Natural killer cell (primary cell): ENCODE data around the gene ENPP7. TPM values are rescaled to one million over a fixed set of nuclear protein-coding genes. Genes with fewer than 3 reads are reported as not detected.

Source experiments
- ATAC-seq, 3 donors: fragments of 150-1000 bp in 2 of 3; fragments of 200-7000 bp in 1 of 3; cut with Tn5 transposase; 1 replicate in 1 of 3; 2 replicates in 2 of 3; pipeline ENCODE4 v1.10.0; 2021; ENCODE audit warnings: mild to moderate bottlenecking in 2 of 3, moderate library complexity in 2 of 3
- DNase-seq, 2 donors: peaks; one replicate each; pipeline versions ENCODE4 v3.0.0 to v3.0.0-alpha.2; 2013 to 2021; ENCODE audit warnings: mixed read lengths in 1 of 2
- H3K27ac ChIP-seq: one replicate; pipeline ENCODE4 v1.5.1; 2013; ENCODE audit warnings: mild to moderate bottlenecking, low read length
- H3K27me3 ChIP-seq: one replicate; pipeline ENCODE4 v1.6.1; 2013; ENCODE audit warnings: low read length; ENCODE audit not compliant: control insufficient read depth, insufficient read depth
- H3K36me3 ChIP-seq: one replicate; pipeline ENCODE4 v1.6.1; 2013; ENCODE audit warnings: low read length; ENCODE audit not compliant: control insufficient read depth, insufficient read depth
- H3K4me1 ChIP-seq: one replicate; pipeline ENCODE4 v1.6.1; 2013; ENCODE audit warnings: low read length; ENCODE audit not compliant: control insufficient read depth, insufficient read depth
- H3K4me3 ChIP-seq: one replicate; pipeline ENCODE4 v1.5.1; 2013; ENCODE audit warnings: low read length
- H3K9me3 ChIP-seq: one replicate; pipeline ENCODE4 v1.6.1; 2013; ENCODE audit warnings: low read length; ENCODE audit not compliant: control insufficient read depth, insufficient read depth
- H3K27ac Mint-ChIP-seq, 2 donors: one replicate each; pipeline ENCODE4 v1.8.0; 2022; ENCODE audit warnings: mild to moderate bottlenecking in 2 of 2, mixed read lengths in 2 of 2, moderate library complexity in 1 of 2
- H3K27me3 Mint-ChIP-seq, 2 donors: one replicate each; pipeline ENCODE4 v1.8.0; 2022; ENCODE audit warnings: low read depth in 2 of 2, mixed read lengths in 2 of 2
- H3K36me3 Mint-ChIP-seq: one replicate; pipeline ENCODE4 v1.8.0; 2022; ENCODE audit warnings: mixed read lengths
- H3K4me1 Mint-ChIP-seq, 2 donors: one replicate each; pipeline ENCODE4 v1.8.0; 2022; ENCODE audit warnings: mixed read lengths in 2 of 2
- H3K4me3 Mint-ChIP-seq: one replicate; pipeline ENCODE4 v1.8.0; 2022; ENCODE audit warnings: mild to moderate bottlenecking, moderate library complexity, mixed read lengths
- H3K9me3 Mint-ChIP-seq, 2 donors: one replicate each; pipeline ENCODE4 v1.8.0; 2022; ENCODE audit warnings: mixed read lengths in 2 of 2
- WGBS: methylation state at CpG from one replicate; pipeline ENCODE4 v1.1.7; 2013; ENCODE audit warnings: missing lambda C conversion rate; ENCODE audit not compliant: insufficient coverage; 5-methylcytosine and 5-hydroxymethylcytosine counted together
- intact Hi-C: fragments of 100-400 bp; cut with micrococcal nuclease; formaldehyde crosslinking; loops from one replicate; pipeline ENCODE4 v1.14.2; 2022
- total RNA-seq, 4 donors: library from RNA; stranded (reverse); fragments of 120-200 nt in 1 of 4; gene quantifications; one replicate each; pipeline versions ENCODE4 v1.2.3 to v1.2.4, GENCODE V29; 2013 to 2022
- TF ChIP-seq, protein P1 (sequence below): fragments of 200-600 bp; IDR thresholded peaks from one replicate; pipeline ENCODE4 v1.8.0; 2022; ENCODE audit warnings: antibody characterized with exemption

ENPP7 gene
- total RNA-seq, 3 donors from 2014 or later (not counting 1 experiment from before 2014, with no cell fraction given) = 0.95 TPM; not detected in 2

DNA sequence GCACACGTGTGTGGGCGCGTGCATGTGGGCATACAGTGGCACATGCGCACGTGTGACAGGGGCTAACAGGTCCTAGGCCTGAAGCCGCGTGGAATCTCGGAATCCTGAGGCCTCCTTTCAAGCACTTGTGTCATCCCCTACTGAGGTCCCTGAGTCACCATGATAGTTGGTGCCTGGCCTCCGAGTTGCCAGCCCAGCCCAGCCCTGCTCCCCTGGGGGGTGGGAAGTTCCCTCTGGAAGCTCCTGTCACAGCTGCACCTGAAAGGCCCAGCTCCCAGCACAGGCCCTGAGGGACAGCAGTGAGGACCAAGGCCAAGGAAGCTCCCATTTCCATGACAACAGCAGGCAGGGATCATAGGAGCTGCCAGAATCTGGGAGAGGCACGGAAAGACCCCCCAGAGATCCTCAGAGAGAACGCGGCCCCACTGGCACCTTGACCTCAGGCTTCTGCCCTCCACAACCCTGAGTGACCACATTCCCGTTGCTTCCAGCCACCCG lies 35.4 kb upstream of the ENPP7 start:
- H3K9me3 Mint-ChIP-seq = no peaks in the 10 kb centered on the region
- H3K4me1 ChIP-seq = no peaks in the 10 kb centered on the region
- H3K4me3 Mint-ChIP-seq = no peak overlapping the region
- peaks cover 19 to 25% of the 10 kb centered on the region in 2 donors for H3K27me3 Mint-ChIP-seq
- no peaks in the 10 kb centered on the region for H3K27me3 ChIP-seq
- TF ChIP-seq, protein P1, sequence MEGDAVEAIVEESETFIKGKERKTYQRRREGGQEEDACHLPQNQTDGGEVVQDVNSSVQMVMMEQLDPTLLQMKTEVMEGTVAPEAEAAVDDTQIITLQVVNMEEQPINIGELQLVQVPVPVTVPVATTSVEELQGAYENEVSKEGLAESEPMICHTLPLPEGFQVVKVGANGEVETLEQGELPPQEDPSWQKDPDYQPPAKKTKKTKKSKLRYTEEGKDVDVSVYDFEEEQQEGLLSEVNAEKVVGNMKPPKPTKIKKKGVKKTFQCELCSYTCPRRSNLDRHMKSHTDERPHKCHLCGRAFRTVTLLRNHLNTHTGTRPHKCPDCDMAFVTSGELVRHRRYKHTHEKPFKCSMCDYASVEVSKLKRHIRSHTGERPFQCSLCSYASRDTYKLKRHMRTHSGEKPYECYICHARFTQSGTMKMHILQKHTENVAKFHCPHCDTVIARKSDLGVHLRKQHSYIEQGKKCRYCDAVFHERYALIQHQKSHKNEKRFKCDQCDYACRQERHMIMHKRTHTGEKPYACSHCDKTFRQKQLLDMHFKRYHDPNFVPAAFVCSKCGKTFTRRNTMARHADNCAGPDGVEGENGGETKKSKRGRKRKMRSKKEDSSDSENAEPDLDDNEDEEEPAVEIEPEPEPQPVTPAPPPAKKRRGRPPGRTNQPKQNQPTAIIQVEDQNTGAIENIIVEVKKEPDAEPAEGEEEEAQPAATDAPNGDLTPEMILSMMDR = no peak
- ATAC-seq (no peak), DNase-seq (no peak)
- no peak overlapping the region for H3K27ac ChIP-seq
- H3K4me3 ChIP-seq = no peak overlapping the region
- no peaks in the 10 kb centered on the region for H3K36me3 ChIP-seq
- WGBS = 64% methylated on average over 14 of the region's 14 CpGs
- no peaks in the 10 kb centered on the region for H3K4me1 Mint-ChIP-seq
- intact Hi-C loops = no loop called here
- H3K9me3 ChIP-seq = no peaks in the 10 kb centered on the region
- no peaks in the 10 kb centered on the region for H3K36me3 Mint-ChIP-seq
- no peak overlapping the region for H3K27ac Mint-ChIP-seq

DNA sequence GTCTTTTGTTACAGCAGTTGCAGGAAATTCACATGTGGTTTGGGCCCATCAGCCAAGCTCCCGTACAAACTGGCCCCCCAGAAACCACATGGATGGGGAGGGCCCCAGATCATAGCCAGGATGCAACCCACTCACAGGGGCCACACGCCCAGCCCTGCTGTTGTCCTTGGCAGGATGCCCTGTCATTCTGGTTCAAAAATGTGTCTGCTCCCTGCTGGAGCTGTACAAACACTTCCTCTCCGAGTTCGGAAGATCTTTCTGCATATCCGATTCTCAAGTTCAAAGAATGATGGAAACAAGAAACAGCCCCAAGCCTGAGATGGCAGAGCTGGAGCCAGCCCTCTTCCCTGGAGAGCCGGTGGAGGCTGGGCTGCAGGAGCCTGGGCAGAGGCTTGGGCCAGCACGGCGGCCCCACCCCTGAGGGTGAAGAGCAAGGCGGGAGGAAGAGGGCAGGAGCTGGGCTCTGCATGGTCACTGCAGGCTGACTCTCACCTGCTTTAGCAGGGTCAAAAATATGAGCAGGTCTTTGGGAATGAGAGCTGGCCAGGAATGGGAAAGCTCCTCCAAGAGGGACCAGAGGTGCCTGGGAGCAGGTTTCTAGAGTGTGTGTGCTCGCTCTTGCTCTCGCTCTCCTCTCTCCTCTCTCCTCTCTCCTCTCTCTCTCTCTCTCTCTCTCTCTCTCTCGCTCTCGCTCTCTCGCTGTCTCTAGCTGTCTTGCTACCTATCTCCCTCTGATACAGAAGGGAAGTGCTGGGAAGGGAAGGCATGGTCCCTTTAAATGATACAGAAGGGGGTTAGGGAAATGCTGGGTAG lies 34.7 kb upstream of the ENPP7 start:
- Mint-ChIP-seq H3K4me1 (no peaks in the 10 kb centered on the region), H3K27me3 (peaks cover 19 to 25% of the 10 kb centered on the region in 2 donors), H3K36me3 (no peaks in the 10 kb centered on the region), H3K9me3 (no peaks in the 10 kb centered on the region), H3K4me3 (no peak overlapping the region), H3K27ac (no peak overlapping the region)
- TF ChIP-seq, protein P1 = no peak
- Histone ChIP-seq H3K36me3 (no peaks in the 10 kb centered on the region), H3K27ac (no peak overlapping the region), H3K4me1 (no peaks in the 10 kb centered on the region), H3K9me3 (no peaks in the 10 kb centered on the region), H3K4me3 (no peak overlapping the region), H3K27me3 (no peaks in the 10 kb centered on the region)
- ATAC-seq = no peak
- 24% methylated on average over 11 of the region's 14 CpGs for WGBS
- intact Hi-C loops = no loop called here
- no peak for DNase-seq

DNA sequence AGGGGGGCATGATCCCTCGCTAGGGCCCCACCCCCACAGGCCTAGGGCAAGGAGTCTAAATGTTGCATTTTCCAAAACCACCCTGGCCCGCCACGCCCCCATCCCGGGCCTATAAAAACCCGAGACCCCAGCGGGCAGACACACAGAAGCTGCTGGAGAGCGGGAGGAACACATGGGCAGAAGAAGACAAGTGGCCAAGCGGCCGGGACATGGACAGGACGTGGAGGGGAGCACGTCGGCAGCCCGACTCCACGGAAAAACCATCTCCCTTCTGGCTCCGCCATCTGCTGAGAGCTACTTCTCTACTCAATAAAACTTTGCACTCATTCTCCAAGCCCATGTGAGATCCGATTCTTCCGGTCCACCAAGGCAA lies 34.1 kb upstream of the ENPP7 start:
- Histone ChIP-seq H3K36me3 (no peaks in the 10 kb centered on the region), H3K4me3 (no peak overlapping the region), H3K9me3 (no peaks in the 10 kb centered on the region), H3K27ac (no peak overlapping the region), H3K27me3 (no peaks in the 10 kb centered on the region), H3K4me1 (no peaks in the 10 kb centered on the region)
- ATAC-seq (no peak), DNase-seq (no peak)
- no peaks in the 10 kb centered on the region for H3K9me3 Mint-ChIP-seq
- 80% methylated on average over 16 of the region's 17 CpGs for WGBS
- peaks cover 19 to 25% of the 10 kb centered on the region in 2 donors for H3K27me3 Mint-ChIP-seq
- no peaks in the 10 kb centered on the region for H3K4me1 Mint-ChIP-seq
- no peak overlapping the region for H3K27ac Mint-ChIP-seq
- no peaks in the 10 kb centered on the region for H3K36me3 Mint-ChIP-seq
- intact Hi-C loops = no loop called here
- TF ChIP-seq, protein P1 = no peak
- H3K4me3 Mint-ChIP-seq = no peak overlapping the region
